GM20000 (cell line): ENCODE measurements around the gene SEPTIN10.

Experiments used
- DNase-seq: peaks from one replicate; pipeline ENCODE4 v3.0.0; 2012; ENCODE audit warnings: low spot score
- TF ChIP-seq, protein P1 (sequence below): IDR thresholded peaks from 2 replicates; pipeline ENCODE4 v1.5.1; 2012; ENCODE audit warnings: mild to moderate bottlenecking, control low read depth; ENCODE audit errors: extremely low read depth, missing control alignments

The SEPTIN10 gene

GRCh38 chr2:109638795-109639194, 25.0 kb upstream of the SEPTIN10 start:
- TF ChIP-seq, protein P1, sequence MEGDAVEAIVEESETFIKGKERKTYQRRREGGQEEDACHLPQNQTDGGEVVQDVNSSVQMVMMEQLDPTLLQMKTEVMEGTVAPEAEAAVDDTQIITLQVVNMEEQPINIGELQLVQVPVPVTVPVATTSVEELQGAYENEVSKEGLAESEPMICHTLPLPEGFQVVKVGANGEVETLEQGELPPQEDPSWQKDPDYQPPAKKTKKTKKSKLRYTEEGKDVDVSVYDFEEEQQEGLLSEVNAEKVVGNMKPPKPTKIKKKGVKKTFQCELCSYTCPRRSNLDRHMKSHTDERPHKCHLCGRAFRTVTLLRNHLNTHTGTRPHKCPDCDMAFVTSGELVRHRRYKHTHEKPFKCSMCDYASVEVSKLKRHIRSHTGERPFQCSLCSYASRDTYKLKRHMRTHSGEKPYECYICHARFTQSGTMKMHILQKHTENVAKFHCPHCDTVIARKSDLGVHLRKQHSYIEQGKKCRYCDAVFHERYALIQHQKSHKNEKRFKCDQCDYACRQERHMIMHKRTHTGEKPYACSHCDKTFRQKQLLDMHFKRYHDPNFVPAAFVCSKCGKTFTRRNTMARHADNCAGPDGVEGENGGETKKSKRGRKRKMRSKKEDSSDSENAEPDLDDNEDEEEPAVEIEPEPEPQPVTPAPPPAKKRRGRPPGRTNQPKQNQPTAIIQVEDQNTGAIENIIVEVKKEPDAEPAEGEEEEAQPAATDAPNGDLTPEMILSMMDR, result no peak
- no peak for DNase-seq

DNA sequence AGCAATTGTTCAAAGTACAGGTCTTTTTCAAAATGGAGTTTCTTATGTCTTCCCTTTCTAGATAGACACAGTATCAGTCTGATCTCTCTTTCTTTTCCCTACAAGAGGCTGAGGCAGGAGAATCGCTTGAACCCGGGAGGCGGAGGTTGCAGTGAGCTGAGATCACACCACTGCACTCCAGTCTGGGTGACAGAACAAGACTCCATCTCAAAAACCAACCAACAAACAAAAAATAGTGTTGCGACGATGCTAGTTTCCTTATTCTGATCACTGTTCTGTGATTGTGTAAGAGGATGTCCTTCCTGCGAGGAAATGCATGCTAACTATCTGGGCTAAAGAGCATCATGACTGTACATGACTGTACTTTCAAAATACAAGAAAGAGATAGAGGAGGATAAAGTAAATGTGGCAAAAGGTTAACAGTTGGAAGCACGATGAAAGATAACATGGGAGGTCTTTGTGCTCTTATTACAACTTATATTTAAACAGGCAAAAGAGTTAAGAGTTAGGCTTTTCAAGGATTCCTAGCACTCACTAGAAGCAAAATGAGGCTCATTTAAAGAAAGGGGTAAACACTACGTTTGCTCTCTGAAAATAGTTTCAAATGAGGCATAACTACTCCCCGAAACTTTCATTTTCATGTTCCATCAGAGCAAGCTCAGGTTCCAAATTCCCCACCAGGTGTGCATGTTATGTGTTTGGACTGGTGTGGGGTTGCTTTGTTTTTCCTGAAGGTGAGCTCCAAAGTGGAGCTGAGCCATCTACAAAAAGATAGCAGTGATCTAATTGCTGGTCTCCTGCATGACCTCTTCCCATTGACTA, 24.2 kb upstream of the SEPTIN10 start:
- DNase-seq, result peak; percentile 33
- TF ChIP-seq, protein P1, result no peak

DNA sequence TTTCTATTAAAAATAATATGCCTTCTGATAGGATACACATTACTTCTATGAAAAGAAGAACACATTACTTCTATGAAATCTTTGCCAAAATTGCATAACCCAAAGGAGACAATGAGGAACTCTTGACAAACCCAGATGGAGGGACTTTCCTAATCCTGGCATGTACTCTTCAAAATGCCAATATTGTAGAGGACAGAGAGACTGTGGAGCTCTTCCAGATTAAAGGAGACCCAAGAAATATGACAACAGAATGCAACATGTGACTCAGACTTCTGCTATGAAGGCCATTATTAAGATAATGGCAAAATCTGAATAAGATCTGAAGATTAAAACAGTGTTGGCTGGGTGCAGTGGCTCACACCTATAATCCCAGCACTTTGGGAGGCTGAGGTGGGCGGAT, 22.6 kb upstream of the SEPTIN10 start:
- TF ChIP-seq, protein P1, result no peak
- DNase-seq, result no peak

- DNase-seq, result no peak
- TF ChIP-seq, protein P1, result no peak
Measured at GRCh38 chr2:109635426-109636304, 21.9 kb upstream of the SEPTIN10 start.

GRCh38 chr2:109633284-109633961, 19.7 kb upstream of the SEPTIN10 start:
- TF ChIP-seq, protein P1, result no peak
- DNase-seq, result no peak

DNA sequence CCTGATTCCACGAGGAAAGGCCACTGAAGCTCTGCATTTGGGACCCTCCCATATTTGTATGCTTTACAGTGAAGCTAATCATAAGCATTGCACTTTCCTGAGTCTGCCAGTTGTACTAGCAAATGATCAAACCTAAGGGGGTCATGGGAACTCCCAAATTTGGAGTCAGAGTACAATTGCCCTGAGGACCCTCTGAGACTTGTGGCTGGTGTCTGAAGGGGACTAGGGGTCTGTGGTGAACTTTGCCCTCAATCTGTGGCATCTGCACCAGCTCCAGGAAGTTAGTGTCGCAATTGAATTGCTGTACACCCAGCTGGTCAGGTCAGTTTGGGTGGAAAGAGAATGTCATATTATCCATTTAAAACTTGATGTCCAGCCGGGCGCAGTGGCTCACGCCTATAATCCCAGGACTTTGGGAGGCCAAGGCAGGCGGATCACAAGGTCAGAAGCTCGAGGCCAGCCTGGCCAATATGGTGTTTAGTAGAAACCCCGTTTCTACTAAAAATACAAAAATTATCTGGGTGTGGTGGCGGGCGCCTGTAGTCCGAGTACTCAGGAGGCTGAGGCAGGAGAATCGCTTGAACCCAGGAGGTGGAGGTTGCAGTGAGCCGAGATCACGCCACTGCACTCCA, 18.5 kb upstream of the SEPTIN10 start:
- DNase-seq, result no peak

More for the DNA sequence above, 18.5 kb upstream of the SEPTIN10 start:
- TF ChIP-seq, protein P1, result no peak
